GM12878 (cell line): ENCODE results near the gene HSPA4. TPM values are rescaled to one million over a fixed set of nuclear protein-coding genes. Genes with fewer than 3 reads are reported as not detected.

Source experiments
- ATAC-seq: fragments of 200-7000 bp; cut with Tn5 transposase; 3 replicates; pipeline ENCODE4 v1.9.1; 2020; ENCODE audit warnings: mild to moderate bottlenecking, moderate library complexity
- BruUV-seq: library from RNA; stranded (reverse); fragments of 400-500 nt; replicated peaks from 2 replicates; lab custom pipeline; 2021; lab: Mats Ljungman, UMichigan
- CTCF ChIA-PET: fragments of 300-600 bp; sonication (Branson Sonifier 250); formaldehyde crosslinking; extraction: SDS; loops from one replicate; lab custom pipeline; 2021; ENCODE audit warnings: inconsistent platforms; lab: Yijun Ruan, JAX
- POLR2A ChIA-PET: fragments of 350-600 bp; formaldehyde crosslinking; extraction: SDS; loops from one replicate; lab custom pipeline; 2021; ENCODE audit warnings: inconsistent platforms; lab: Charles Lee
- RAD21 ChIA-PET: fragments of 300-600 bp; sonication (Branson Sonifier 250); formaldehyde crosslinking; loops from one replicate; lab custom pipeline; 2023; ENCODE audit warnings: antibody characterized with exemption; ENCODE audit not compliant: unreplicated experiment; lab: Charles Lee
- SMC1A ChIA-PET: fragments of 300-600 bp; sonication (Branson Sonifier 250); formaldehyde crosslinking; loops from one replicate; lab custom pipeline; 2023; ENCODE audit not compliant: unreplicated experiment, uncharacterized antibody; lab: Charles Lee
- DNase-seq: peaks from one replicate; pipeline ENCODE4 v3.0.0-alpha.2; 2011; ENCODE audit warnings: low read depth, low spot score
- FAIRE-seq: peaks from 3 replicates; lab custom pipeline; 2011; peaks lifted over from hg19 to GRCh38; lab: Jason Lieb, UNC
- H2AFZ ChIP-seq: 2 replicates; pipeline ENCODE4 v1.6.0; 2011; ENCODE audit warnings: low read depth, low read length, control low read depth; ENCODE audit not compliant: control insufficient read depth
- H3K27ac ChIP-seq: 2 replicates; pipeline ENCODE4 v1.5.1; 2011; ENCODE audit warnings: control low read depth; ENCODE audit not compliant: control insufficient read depth, insufficient read depth
- H3K27me3 ChIP-seq, 2 experiments: replicated peaks in 1 of 2; 2 replicates each; pipeline versions ENCODE4 v1.6.0 to v1.6.1; 2011; ENCODE audit warnings: low read length in 1 of 2; ENCODE audit not compliant: control insufficient read depth in 2 of 2, insufficient read depth in 2 of 2
- H3K36me3 ChIP-seq, 2 experiments: 2 replicates each; pipeline ENCODE4 v1.5.1; 2011; ENCODE audit warnings: low read length in 1 of 2; ENCODE audit not compliant: control insufficient read depth in 2 of 2, insufficient read depth in 2 of 2
- H3K4me1 ChIP-seq: 2 replicates; pipeline ENCODE4 v1.6.1; 2011; ENCODE audit warnings: mild to moderate bottlenecking, low read length, moderate library complexity, mixed read lengths; ENCODE audit not compliant: control insufficient read depth, insufficient read depth
- H3K4me2 ChIP-seq: 2 replicates; pipeline ENCODE4 v1.6.0; 2011; ENCODE audit warnings: control low read depth; ENCODE audit not compliant: control insufficient read depth, insufficient read depth
- H3K4me3 ChIP-seq: fragments of 200-600 bp; sonication (generic); 2 replicates; pipeline ENCODE4 v1.5.1; 2016
- H3K79me2 ChIP-seq: 2 replicates; pipeline ENCODE4 v1.6.0; 2011; ENCODE audit warnings: low read length; ENCODE audit not compliant: control insufficient read depth, insufficient read depth
- H3K9ac ChIP-seq: 2 replicates; pipeline ENCODE4 v1.8.0; 2011; ENCODE audit warnings: low read length, control low read depth, mixed read lengths; ENCODE audit not compliant: control insufficient read depth, insufficient read depth
- H3K9me3 ChIP-seq: replicated peaks from 3 replicates; pipeline ENCODE4 v1.5.1; 2011; ENCODE audit warnings: mild to moderate bottlenecking, low read length; ENCODE audit not compliant: control insufficient read depth, insufficient read depth
- H4K20me1 ChIP-seq: 2 replicates; pipeline ENCODE4 v1.6.0; 2011; ENCODE audit not compliant: control insufficient read depth, insufficient read depth
- CHD1 ChIP-seq: IDR thresholded peaks from 2 replicates; pipeline ENCODE4 v1.6.1; 2012; ENCODE audit warnings: low read depth, low read length, improper control_type of control experiment
- EP300 ChIP-seq, 2 experiments: fragments of 150-350 bp in 1 of 2; IDR thresholded peaks; 2 replicates each; pipeline ENCODE4 v1.6.1; 2011 to 2012; ENCODE audit warnings: low read depth in 2 of 2, low read length in 2 of 2, borderline replicate concordance in 1 of 2, improper control_type of control experiment in 1 of 2, inconsistent platforms in 1 of 2; ENCODE audit not compliant: control insufficient read depth in 1 of 2
- HDAC6 ChIP-seq: fragments of 200-600 bp; sonication (generic); IDR thresholded peaks from one replicate; pipeline ENCODE4 v1.8.0; 2017; ENCODE audit warnings: antibody characterized with exemption; ENCODE audit not compliant: unreplicated experiment
- IKZF1 ChIP-seq: fragments of 450-650 bp; conservative IDR thresholded peaks from 2 replicates; pipeline ENCODE4 v1.6.1; 2017; ENCODE audit warnings: antibody characterized with exemption, mild to moderate bottlenecking
- PRDM15 ChIP-seq: fragments of 450-650 bp; formaldehyde crosslinking; IDR thresholded peaks from 2 replicates; pipeline ENCODE4 v1.4.0; 2020; ENCODE audit warnings: mild to moderate bottlenecking, moderate library complexity
- RFX5 ChIP-seq: IDR thresholded peaks from 2 replicates; pipeline ENCODE4 v1.6.1; 2011; ENCODE audit warnings: low read depth, low read length, improper control_type of control experiment
- RUNX3 ChIP-seq: IDR thresholded peaks from 2 replicates; pipeline ENCODE4 v1.6.1; 2012; ENCODE audit warnings: low read length, inconsistent platforms
- SPI1 ChIP-seq: IDR thresholded peaks from 2 replicates; pipeline ENCODE4 v1.6.1; 2011; ENCODE audit warnings: low read depth, mild to moderate bottlenecking, low read length, moderate library complexity, borderline replicate concordance; ENCODE audit not compliant: insufficient read depth
- SREBF2 ChIP-seq: IDR thresholded peaks from 2 replicates; pipeline ENCODE4 v1.6.1; 2012; ENCODE audit warnings: mild to moderate bottlenecking, low read length
- STAT3 ChIP-seq: IDR thresholded peaks from 2 replicates; pipeline ENCODE4 v1.6.1; 2011; ENCODE audit warnings: low read depth, low read length, improper control_type of control experiment
- ZBED1 ChIP-seq: IDR thresholded peaks from 2 replicates; pipeline ENCODE4 v1.6.1; 2016; ENCODE audit warnings: borderline replicate concordance
- WGBS: methylation state at CpG from one replicate; pipeline ENCODE4 v1.1.6; 2016; ENCODE audit warnings: low lambda C conversion rate; ENCODE audit not compliant: insufficient replicate concordance, insufficient coverage; ENCODE audit errors: missing lambda C conversion rate; 5-methylcytosine and 5-hydroxymethylcytosine counted together
- in situ Hi-C: fragments of 300-500 bp; cut with MboI; formaldehyde crosslinking; loops from 9 replicates; pipeline ENCODE4 v1.14.3; 2018; ENCODE audit warnings: mixed read lengths
- intact Hi-C: fragments of 100-400 bp; cut with micrococcal nuclease; formaldehyde crosslinking; loops from one replicate; pipeline ENCODE4 v1.14.2; 2022; ENCODE audit not compliant: unreplicated experiment
- polyA plus RNA-seq, 11 experiments: library from polyadenylated mRNA; depleted of rRNA in 4 of 11; unstranded in 6 of 11; stranded (reverse) in 5 of 11; fragments of >200 nt; fragmentation: Nextera tagmentation in 4 of 11; fragmentation: Illumina TruSeq in 1 of 11; extraction: Ambion mirVana in 4 of 11; extraction: Trizol in 1 of 11; gene quantifications; 1 replicate in 1 of 11; 2 replicates in 10 of 11; pipeline versions ENCODE4 v1.2.1 to v1.2.3, GENCODE V29; 2011 to 2016; ENCODE audit warnings: inconsistent platforms in 2 of 11, missing spikeins in 2 of 11, low read depth in 1 of 11
- total RNA-seq, 4 experiments: library from RNA; depleted of rRNA in 3 of 4; stranded (reverse); fragments of >200 nt in 3 of 4; fragmentation: Illumina TruSeq in 1 of 4; extraction: Trizol in 1 of 4; gene quantifications; 2 replicates each; pipeline versions ENCODE4 v1.2.1 to v1.2.3, GENCODE V29; 2013 to 2021

Gene HSPA4
- total and polyA plus RNA-seq, 10 of the 15 experiments (the other 5 are each of a cell fraction or from before 2014, with no cell fraction given) = 61.6 to 234 (median 116) TPM

- SMC1A ChIA-PET = interaction anchor here (0.7 to 1.0 kb wide), 4 partner anchors 137 to 315 kb away, joined by 3 read pairs; no protein-coding TSS in a partner anchor
- H3K27ac ChIP-seq = no peak overlapping the region
- whole genome bisulfite sequencing = 4% methylated on average over 5 of the region's 13 CpGs
- no peak overlapping the region for H3K4me3 ChIP-seq
- H3K79me2 ChIP-seq = no peaks in the 10 kb centered on the region
- H3K4me1 ChIP-seq = peaks cover 40% of the 10 kb centered on the region
- no TSS peak for BruUV-seq
- peaks cover 2 to 13% of the 10 kb centered on the region in 2 experiments; a peak in 2 of 4 replicates for H3K36me3 ChIP-seq
- H2AFZ ChIP-seq = no peak overlapping the region
- H3K9me3 ChIP-seq = no peaks in the 10 kb centered on the region
- no peaks in the 10 kb centered on the region for H4K20me1 ChIP-seq
- CTCF ChIA-PET = interaction anchor here (0.7 to 1.3 kb wide), 4 partner anchors 149 to 836 kb away, joined by 3 to 5 read pairs (median 3); no protein-coding TSS in a partner anchor
- H3K9ac ChIP-seq = no peak overlapping the region
- ATAC-seq (no peak), FAIRE-seq (no peak), DNase-seq (no peak)
- POLR2A ChIA-PET = interaction anchor here (0.5 to 0.6 kb wide), 2 partner anchors 55 to 100 kb away, joined by 3 to 5 read pairs; no protein-coding TSS in a partner anchor
- no peaks in the 10 kb centered on the region for H3K27me3 ChIP-seq
- H3K4me2 ChIP-seq = no peak overlapping the region
- in situ Hi-C loops (no loop called here), intact Hi-C loops (no loop called here)
- TF ChIP-seq HDAC6 = no peak
- peak; percentile 64; the same call in 1 of the 2 replicates for TF ChIP-seq SPI1
- RAD21 ChIA-PET = no interaction called here
Observed at GRCh38 chr5:133108481-133108921, 56.7 kb downstream of the HSPA4 start.

GRCh38 chr5:133109655-133110483 lies 58.1 kb downstream of the HSPA4 start:
- Histone ChIP-seq H3K4me3 (no peak overlapping the region), H3K79me2 (no peaks in the 10 kb centered on the region), H3K9me3 (no peaks in the 10 kb centered on the region), H3K9ac (no peak overlapping the region), H4K20me1 (no peaks in the 10 kb centered on the region), H3K27me3 (no peaks in the 10 kb centered on the region), H3K36me3 (peaks cover 2% of the 10 kb centered on the region in 2 experiments; a peak in 1 of 4 replicates), H3K27ac (no peak overlapping the region), H3K4me1 (peaks cover 26% of the 10 kb centered on the region), H2AFZ (no peak overlapping the region), H3K4me2 (no peak overlapping the region)
- 79% methylated on average over 6 of the region's 6 CpGs for whole genome bisulfite sequencing
- RAD21 ChIA-PET = interaction anchor here (0.8 to 4.6 kb wide), 6 partner anchors 152 to 314 kb away, joined by 3 to 38 read pairs (median 4); no protein-coding TSS in a partner anchor
- no peak for ATAC-seq
- in situ Hi-C loops (loop anchor here (5.0 to 10.0 kb wide), 4 partner anchors 177 to 837 kb away; no protein-coding TSS in a partner anchor), intact Hi-C loops (loop anchor here (2.0 to 5.0 kb wide), 5 partner anchors 137 to 757 kb away; no protein-coding TSS in a partner anchor)
- SMC1A ChIA-PET = interaction anchor here (0.8 to 2.6 kb wide), 13 partner anchors 10 to 760 kb away, joined by 3 to 10 read pairs (median 3); no protein-coding TSS in a partner anchor
- no peak for FAIRE-seq
- no TSS peak for BruUV-seq
- CTCF ChIA-PET = interaction anchor here (0.8 to 3.3 kb wide), 24 partner anchors 8 to 835 kb away, joined by 3 to 26 read pairs (median 4); no protein-coding TSS in a partner anchor
- DNase-seq = no peak
- POLR2A ChIA-PET = interaction anchor here (0.5 to 0.6 kb wide), 3 partner anchors 12 to 143 kb away, joined by 3 to 5 read pairs (median 4); no protein-coding TSS in a partner anchor
- TF ChIP-seq RUNX3 (no peak), CHD1 (no peak), STAT3 (no peak), PRDM15 (CRISPR knock-in tag) (no peak), SREBF2 (no peak), RFX5 (no peak), ZBED1 (no peak), IKZF1 (no peak), EP300 (IDR thresholded peaks at IDR 0.05; ENCODE audit: borderline replicate concordance in 1 of 2, control insufficient read depth in 1 of 2, low read depth in 2 of 2, low read length in 2 of 2) (no peak)
